ENCODE measurements around the gene WDFY3.

- TF ChIP-seq CTCF (IDR thresholded peaks at IDR 0.05) (no peak), POLR2A (IDR thresholded peaks at IDR 0.05) (no peak)
Observed at GRCh38 chr4:84931274-84931673, 35.2 kb downstream of the WDFY3 start.

All from sigmoid colon (tissue), 3 donors.